DND-41 (cell line): ENCODE data around the gene RRP8.

Experiments used
- CTCF ChIP-seq: IDR thresholded peaks from 2 replicates; pipeline ENCODE4 v1.5.1; 2012; ENCODE audit warnings: borderline replicate concordance, low read length, moderate library complexity, mild to moderate bottlenecking; ENCODE audit not compliant: poor library complexity, severe bottlenecking; ENCODE audit errors: extremely low read depth
- EZH2 ChIP-seq: IDR thresholded peaks from 3 replicates; pipeline ENCODE4 v1.6.1; 2012; ENCODE audit warnings: borderline replicate concordance, low read depth, mild to moderate bottlenecking, moderate library complexity, low read length, inconsistent platforms; ENCODE audit not compliant: severe bottlenecking

GRCh38 chr11:6630632-6631291 lies 27.3 kb upstream of the RRP8 start:
- no peak for TF ChIP-seq CTCF
- TF ChIP-seq EZH2, result no peak
